HG03039 (cell line): ENCODE data around the gene GABRB1.
"Not testable (repeated sequence)": the region's sequence is repeated elsewhere in the genome, so short reads cannot be mapped to it uniquely, and the experiment has no call there.

Experiments
- ATAC-seq: cut with Tn5 transposase; IDR thresholded peaks from one replicate; pipeline ENCODE4 v1.9.1; 2021; ENCODE audit warnings: mild to moderate bottlenecking, moderate library complexity; ENCODE audit not compliant: unreplicated experiment

GABRB1 gene

DNA sequence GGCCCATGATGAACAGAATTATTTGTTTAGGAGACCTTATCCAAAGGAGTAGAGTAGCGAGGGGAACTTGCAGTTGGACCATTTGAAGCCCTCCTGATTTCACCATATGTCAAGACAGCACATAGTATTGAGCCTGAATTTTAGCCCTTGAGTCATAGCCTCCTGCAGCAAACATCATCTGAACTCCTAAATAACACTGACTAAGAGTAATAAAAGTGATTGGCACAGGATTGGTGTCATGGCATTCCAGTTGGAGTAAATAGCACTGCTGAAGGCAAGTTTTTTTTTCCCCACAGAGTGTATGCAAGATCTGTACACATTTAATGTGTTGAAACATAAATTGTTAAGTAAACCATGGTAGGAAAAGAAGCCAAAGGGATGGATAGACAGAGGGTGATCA lies 343.1 kb downstream of the GABRB1 start:
- no peak for ATAC-seq

- not testable (repeated sequence) for ATAC-seq
Observed at GRCh38 chr4:47378021-47378530, 346.7 kb downstream of the GABRB1 start.

GRCh38 chr4:47381172-47381571 lies 349.8 kb downstream of the GABRB1 start:
- no peak for ATAC-seq

- no peak for ATAC-seq
Observed at GRCh38 chr4:47382846-47383360, 351.5 kb downstream of the GABRB1 start.

- ATAC-seq, result no peak
Observed at GRCh38 chr4:47383829-47384427, 352.6 kb downstream of the GABRB1 start.

DNA sequence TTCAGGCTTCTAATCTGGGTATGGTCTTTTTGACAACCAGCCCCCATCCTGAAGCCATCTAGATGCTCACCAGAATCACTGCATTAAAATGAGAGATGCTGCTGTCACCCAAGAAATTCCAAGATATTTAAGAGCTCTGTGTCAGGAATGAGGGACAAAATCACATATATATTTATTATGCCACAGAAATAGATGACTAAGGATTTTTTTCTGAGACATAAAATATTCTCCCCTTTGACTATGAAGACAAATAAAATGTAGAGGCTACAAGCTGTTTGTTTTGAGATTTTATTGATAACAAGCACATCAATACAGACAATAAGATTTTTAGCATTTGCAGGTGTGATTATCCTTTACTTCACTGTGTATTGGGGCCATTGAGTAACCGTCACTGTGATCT lies 354.8 kb downstream of the GABRB1 start:
- ATAC-seq, result no peak

GRCh38 chr4:47386561-47387235 lies 355.3 kb downstream of the GABRB1 start:
- no peak for ATAC-seq

- ATAC-seq, result no peak
Observed at GRCh38 chr4:47390428-47391125, 359.2 kb downstream of the GABRB1 start.

DNA sequence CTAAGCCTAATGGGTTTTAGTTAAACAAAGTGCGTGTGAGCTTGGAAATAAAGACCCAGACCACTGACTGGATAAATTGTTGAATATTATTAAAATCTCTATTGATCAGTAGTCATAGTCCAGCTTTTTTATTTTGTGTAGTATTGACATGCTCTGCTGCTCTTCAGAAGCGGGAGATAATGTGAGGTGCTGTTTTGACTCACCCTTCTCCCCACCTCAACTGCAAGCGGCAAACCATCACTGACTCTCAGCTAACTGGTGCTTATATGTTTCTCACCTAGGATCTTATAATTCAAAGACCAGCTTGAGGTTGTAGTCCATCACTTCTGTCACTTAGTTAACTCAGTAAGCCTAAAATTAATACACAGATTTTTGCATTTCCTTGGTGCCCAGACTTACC lies 359.9 kb downstream of the GABRB1 start:
- ATAC-seq, result peak; percentile 54

DNA sequence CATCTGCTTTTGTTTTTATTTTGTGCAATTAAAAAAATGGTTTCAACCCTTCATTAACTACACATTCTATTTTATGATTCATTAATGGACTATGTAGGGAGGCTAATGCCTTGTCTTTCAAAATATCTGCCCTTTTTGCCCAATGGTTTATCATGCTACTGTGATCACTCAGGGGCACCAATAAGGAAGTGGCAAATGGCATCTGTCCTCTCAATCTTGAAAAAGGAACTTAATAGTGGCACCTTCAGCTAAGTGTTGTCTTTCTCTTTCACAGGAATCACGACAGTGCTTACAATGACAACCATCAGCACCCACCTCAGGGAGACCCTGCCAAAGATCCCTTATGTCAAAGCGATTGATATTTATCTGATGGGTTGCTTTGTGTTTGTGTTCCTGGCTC lies 375.0 kb downstream of the GABRB1 start:
- ATAC-seq, result no peak

DNA sequence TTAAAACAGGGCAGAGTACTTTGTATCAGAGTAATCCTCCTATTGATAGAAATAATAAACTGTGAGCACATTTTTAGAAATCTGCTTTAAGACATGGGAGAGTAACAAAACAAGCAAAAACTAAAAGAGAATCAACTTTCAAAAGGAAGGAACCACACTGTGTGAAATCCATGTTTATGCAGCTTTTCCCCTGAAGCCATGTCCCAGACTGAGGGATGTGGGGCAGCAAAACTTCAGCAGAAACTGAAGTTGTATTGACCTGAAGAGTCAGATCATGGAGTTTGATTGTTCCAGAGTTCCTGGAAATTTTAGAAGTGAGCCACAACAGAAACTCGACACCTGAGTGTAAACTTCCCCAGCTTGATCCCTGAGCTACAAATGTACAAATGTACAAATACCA lies 378.9 kb downstream of the GABRB1 start:
- ATAC-seq, result no peak

DNA sequence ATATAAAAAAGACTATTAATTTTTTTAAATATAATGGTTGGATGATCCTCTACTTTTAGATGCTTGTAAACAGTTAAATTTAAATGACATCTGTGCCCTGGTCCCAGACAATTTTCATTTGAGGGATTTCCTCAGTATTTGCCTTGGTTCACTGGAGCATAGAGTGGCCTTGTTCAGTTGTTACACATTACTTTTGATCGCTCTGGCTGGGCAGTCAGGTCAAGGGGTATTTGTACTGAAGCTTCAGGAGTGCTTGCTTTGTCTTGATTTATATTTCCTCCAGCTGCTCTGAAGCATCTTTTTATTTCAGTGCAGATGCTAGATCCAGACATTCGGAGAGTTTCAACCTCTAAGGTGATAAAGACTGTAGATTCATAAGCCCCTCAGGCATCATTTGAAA lies 382.2 kb downstream of the GABRB1 start:
- no peak for ATAC-seq

GRCh38 chr4:47415719-47416118 lies 384.4 kb downstream of the GABRB1 start:
- peak; percentile 74 for ATAC-seq

DNA sequence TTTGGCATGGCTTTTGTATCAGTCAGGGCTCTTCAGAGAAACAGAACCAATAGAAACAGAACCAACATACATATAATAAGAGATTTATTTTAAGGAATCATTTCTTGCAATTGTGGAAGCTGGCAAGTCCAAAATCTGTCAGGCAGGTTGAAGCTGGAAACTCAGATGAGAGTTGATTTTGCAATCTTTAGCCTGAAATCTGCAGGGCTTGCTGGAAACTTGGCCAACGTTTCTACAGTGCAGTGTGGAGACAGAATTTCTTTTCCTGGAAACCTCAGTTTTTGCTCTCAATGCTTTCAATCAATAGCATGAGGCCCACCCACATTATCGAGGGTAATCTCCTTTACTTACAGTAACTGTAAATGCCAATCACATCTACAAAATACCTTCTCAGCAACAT lies 386.8 kb downstream of the GABRB1 start:
- ATAC-seq, result no peak

DNA sequence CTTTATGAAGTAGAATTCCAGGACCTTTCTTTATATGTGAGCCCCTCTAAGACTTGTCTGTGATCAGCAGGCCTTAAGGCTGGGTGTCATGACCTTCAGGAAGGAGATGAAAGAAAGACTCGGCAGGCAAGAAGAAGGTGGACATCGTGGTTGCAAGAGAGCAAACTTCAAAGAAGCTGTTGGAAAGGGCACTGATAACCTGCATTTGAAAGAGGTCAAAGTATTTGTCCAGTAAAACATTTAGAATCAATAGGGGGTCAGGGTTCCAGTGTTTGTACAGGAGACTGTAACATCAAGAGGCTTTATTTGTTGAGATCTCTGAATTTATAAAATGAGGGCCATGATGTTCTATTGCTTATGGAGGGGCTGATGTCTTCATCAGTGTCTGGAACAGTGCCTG lies 387.9 kb downstream of the GABRB1 start:
- ATAC-seq, result no peak

- ATAC-seq, result no peak
Observed at GRCh38 chr4:47425628-47426027, 394.3 kb downstream of the GABRB1 start.

- ATAC-seq, result no peak
Observed at GRCh38 chr4:47427935-47428334, 396.6 kb downstream of the GABRB1 start.

DNA sequence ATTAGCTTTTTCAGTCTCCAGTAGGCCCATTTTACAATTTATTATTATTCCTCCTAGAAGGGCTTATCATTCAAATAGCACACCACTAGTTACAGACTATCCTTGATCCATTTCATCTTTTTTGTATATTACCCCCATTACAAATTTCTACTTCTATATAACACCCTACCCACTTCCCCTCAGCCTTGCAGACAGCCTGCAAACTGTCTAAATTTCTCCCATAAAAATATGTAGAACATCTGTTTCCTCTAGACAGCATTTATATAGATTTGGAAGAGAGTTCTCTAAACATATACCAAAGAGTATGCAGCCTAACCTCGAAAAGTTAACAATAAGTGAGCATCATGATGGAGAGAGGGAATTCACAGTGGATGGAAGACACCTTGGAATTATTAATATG lies 401.4 kb downstream of the GABRB1 start:
- no peak for ATAC-seq

- ATAC-seq, result no peak
Observed at GRCh38 chr4:47434931-47435330, 403.6 kb downstream of the GABRB1 start.

DNA sequence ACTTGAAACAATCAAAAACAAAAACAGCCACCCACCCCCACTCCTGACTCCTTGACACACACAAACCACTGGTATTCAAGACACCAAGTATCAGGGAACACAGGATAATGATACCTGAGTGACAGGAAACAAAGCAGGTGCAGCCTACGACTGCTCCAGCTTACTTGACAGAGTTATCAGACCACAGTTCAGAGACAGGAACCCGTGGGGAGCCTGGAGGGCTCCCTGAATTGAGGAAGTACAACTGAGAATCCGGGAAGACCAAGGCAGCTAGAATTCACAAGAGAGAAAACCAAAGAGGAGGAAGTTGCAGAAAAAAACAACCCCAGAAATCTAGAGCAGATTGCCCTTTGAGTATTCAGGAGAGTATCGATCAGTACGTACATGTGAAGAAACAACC lies 411.6 kb downstream of the GABRB1 start:
- ATAC-seq, result no peak

- ATAC-seq, result no peak
Observed at GRCh38 chr4:47444031-47444430, 412.7 kb downstream of the GABRB1 start.

- ATAC-seq, result no peak
Observed at GRCh38 chr4:47451657-47452056, 420.3 kb downstream of the GABRB1 start.
